Keratinocyte (primary cell): ENCODE measurements around the gene EFCAB9. TPM values are rescaled to one million over a fixed set of nuclear protein-coding genes. Genes with fewer than 3 reads are reported as not detected.

Experiments used
- DNase-seq: peaks from one replicate; pipeline ENCODE4 v3.0.0-alpha.2; 2011; ENCODE audit warnings: low read depth, missing footprints, low spot score
- FAIRE-seq: peaks from 2 replicates; lab custom pipeline; 2011; peaks lifted over from hg19 to GRCh38; lab: Jason Lieb, UNC
- H2AFZ ChIP-seq: 2 replicates; pipeline ENCODE4 v1.6.0; 2012; ENCODE audit warnings: low read length, control low read depth, inconsistent platforms; ENCODE audit not compliant: control insufficient read depth
- H3K27ac ChIP-seq: 2 replicates; pipeline ENCODE4 v1.5.1; 2011; ENCODE audit warnings: low read length; ENCODE audit not compliant: control insufficient read depth, insufficient read depth
- H3K27me3 ChIP-seq: 3 replicates; pipeline ENCODE4 v1.6.0; 2011; ENCODE audit warnings: low read length; ENCODE audit not compliant: control insufficient read depth, insufficient read depth; ENCODE audit errors: extremely low read depth
- H3K36me3 ChIP-seq, 2 experiments: 2 replicates in 1 of 2; 3 replicates in 1 of 2; pipeline ENCODE4 v1.5.1; 2011; ENCODE audit warnings: low read length in 2 of 2, mild to moderate bottlenecking in 1 of 2; ENCODE audit not compliant: control insufficient read depth in 2 of 2, insufficient read depth in 2 of 2; ENCODE audit errors: extremely low read depth in 1 of 2
- H3K4me1 ChIP-seq: 3 replicates; pipeline ENCODE4 v1.5.1; 2011; ENCODE audit warnings: low read length; ENCODE audit not compliant: control insufficient read depth, insufficient read depth; ENCODE audit errors: extremely low read depth
- H3K4me2 ChIP-seq: 3 replicates; pipeline ENCODE4 v1.6.0; 2011; ENCODE audit warnings: low read depth, low read length; ENCODE audit not compliant: control insufficient read depth, insufficient read depth; ENCODE audit errors: extremely low read depth
- H3K4me3 ChIP-seq, 3 experiments: fragments of 200-600 bp in 1 of 3; sonication (generic) in 1 of 3; 2 replicates in 2 of 3; 3 replicates in 1 of 3; pipeline ENCODE4 v1.5.1; 2011 to 2016; ENCODE audit warnings: low read length in 3 of 3, mild to moderate bottlenecking in 3 of 3, control low read depth in 2 of 3, inconsistent platforms in 1 of 3, low read depth in 1 of 3, mixed read lengths in 1 of 3, mixed run types in 1 of 3, moderate library complexity in 1 of 3; ENCODE audit not compliant: control insufficient read depth in 2 of 3, insufficient read depth in 2 of 3; ENCODE audit errors: extremely low read depth in 1 of 3
- H3K79me2 ChIP-seq: 2 replicates; pipeline ENCODE4 v1.6.0; 2012; ENCODE audit warnings: low read length; ENCODE audit not compliant: control insufficient read depth, insufficient read depth
- H3K9ac ChIP-seq: 3 replicates; pipeline ENCODE4 v1.6.0; 2011; ENCODE audit warnings: low read length; ENCODE audit not compliant: control insufficient read depth, insufficient read depth; ENCODE audit errors: extremely low read depth
- H3K9me1 ChIP-seq: 3 replicates; pipeline ENCODE4 v1.6.0; 2011; ENCODE audit warnings: low read length; ENCODE audit not compliant: control insufficient read depth, insufficient read depth; ENCODE audit errors: extremely low read depth
- H3K9me3 ChIP-seq: 2 replicates; pipeline ENCODE4 v1.5.1; 2012; ENCODE audit warnings: low read depth, low read length; ENCODE audit not compliant: control insufficient read depth
- H4K20me1 ChIP-seq: 3 replicates; pipeline ENCODE4 v1.6.0; 2011; ENCODE audit warnings: low read length; ENCODE audit not compliant: control insufficient read depth, insufficient read depth; ENCODE audit errors: extremely low read depth
- CTCF ChIP-seq, 3 experiments: IDR thresholded peaks in 1 of 3; conservative IDR thresholded peaks in 1 of 3; optimal IDR thresholded peaks in 1 of 3; 2 replicates in 2 of 3; 3 replicates in 1 of 3; pipeline versions ENCODE3 to v1.5.1; 2011; ENCODE audit warnings: low read length in 3 of 3, mild to moderate bottlenecking in 3 of 3, moderate library complexity in 2 of 3, control low read depth in 1 of 3, inconsistent platforms in 1 of 3; ENCODE audit not compliant: insufficient read depth in 2 of 3; ENCODE audit errors: extremely low read depth in 1 of 3
- EZH2 ChIP-seq: IDR thresholded peaks from one replicate; pipeline ENCODE4 v1.6.1; 2012; ENCODE audit warnings: inconsistent platforms, mild to moderate bottlenecking, low read length, moderate library complexity
- dilution Hi-C: fragments of 300-500 bp; cut with MboI; formaldehyde crosslinking; loops from one replicate; pipeline ENCODE4 v1.7.0; 2020; ENCODE audit warnings: low sequenced_read_pairs; ENCODE audit not compliant: extremely low pct_ligation_motif_present
- polyA plus RNA-seq, 5 experiments: library from polyadenylated mRNA; depleted of rRNA in 3 of 5; stranded (reverse) in 3 of 5; stranded (forward) in 1 of 5; unstranded in 1 of 5; fragments of >200 nt; gene quantifications; 1 replicate in 1 of 5; 2 replicates in 3 of 5; 3 replicates in 1 of 5; pipeline versions ENCODE4 v1.2.1 to v1.2.3, GENCODE V29; 2011 to 2012; ENCODE audit warnings: missing spikeins in 2 of 5, low read depth in 1 of 5, low replicate concordance in 1 of 5

EFCAB9 gene
- polyA plus RNA-seq, 1 donor (not counting 4 experiments of a cell fraction or from before 2014, with no cell fraction given) = not detected

- H3K9me3 ChIP-seq = no peaks in the 10 kb centered on the region
- no peak overlapping the region for H3K4me2 ChIP-seq
- FAIRE-seq = no peak
- no peak overlapping the region for H3K4me3 ChIP-seq
- H3K36me3 ChIP-seq = peaks cover 10 to 11% of the 10 kb centered on the region in 2 experiments
- H3K9ac ChIP-seq = no peak overlapping the region
- no peaks in the 10 kb centered on the region for H3K9me1 ChIP-seq
- peaks cover 6% of the 10 kb centered on the region for H3K79me2 ChIP-seq
- H4K20me1 ChIP-seq = no peaks in the 10 kb centered on the region
- no peaks in the 10 kb centered on the region for H3K4me1 ChIP-seq
- no peaks in the 10 kb centered on the region for H3K27me3 ChIP-seq
- no peak for TF ChIP-seq CTCF (optimal IDR thresholded peaks at IDR 0.05 in 1 of 3, IDR thresholded peaks at IDR 0.05 in 1 of 3, conservative IDR thresholded peaks at IDR 0.05 in 1 of 3; ENCODE audit: extremely low read depth in 1 of 3, insufficient read depth in 2 of 3, low read length in 3 of 3)
- DNase-seq = no peak
- dilution Hi-C loops = no loop called here
- no peak overlapping the region for H3K27ac ChIP-seq
- H2AFZ ChIP-seq = no peak overlapping the region
Observed at GRCh38 chr5:172211676-172212075, 17.7 kb downstream of the EFCAB9 start.

GRCh38 chr5:172213126-172213525 lies 19.2 kb downstream of the EFCAB9 start:
- no peaks in the 10 kb centered on the region for H3K4me1 ChIP-seq
- H2AFZ ChIP-seq = no peak overlapping the region
- H3K4me2 ChIP-seq = no peak overlapping the region
- dilution Hi-C loops = no loop called here
- H3K9ac ChIP-seq = no peak overlapping the region
- H3K9me1 ChIP-seq = no peaks in the 10 kb centered on the region
- H3K4me3 ChIP-seq = no peak overlapping the region
- peaks cover 10 to 11% of the 10 kb centered on the region in 2 experiments for H3K36me3 ChIP-seq
- no peak for DNase-seq
- no peaks in the 10 kb centered on the region for H4K20me1 ChIP-seq
- H3K27me3 ChIP-seq = no peaks in the 10 kb centered on the region
- H3K79me2 ChIP-seq = peaks cover 13% of the 10 kb centered on the region
- H3K9me3 ChIP-seq = no peaks in the 10 kb centered on the region
- H3K27ac ChIP-seq = no peak overlapping the region
- FAIRE-seq = no peak
- TF ChIP-seq EZH2 (no peak), CTCF (optimal IDR thresholded peaks at IDR 0.05 in 1 of 3, IDR thresholded peaks at IDR 0.05 in 1 of 3, conservative IDR thresholded peaks at IDR 0.05 in 1 of 3; ENCODE audit: extremely low read depth in 1 of 3, insufficient read depth in 2 of 3, low read length in 3 of 3) (no peak)
